SK-N-SH (cell line): ENCODE measurements around the gene DTX2. TPM values are rescaled to one million over a fixed set of nuclear protein-coding genes. Genes with fewer than 3 reads are reported as not detected.
"Not testable (repeated sequence)": the region's sequence is repeated elsewhere in the genome, so short reads cannot be mapped to it uniquely, and the experiment has no call there.

Experiments
- CTCF ChIA-PET: fragments of 300-600, 350-600 bp; formaldehyde crosslinking; extraction: SDS; loops from one replicate; lab custom pipeline; 2021; lab: Yijun Ruan, JAX
- POLR2A ChIA-PET: fragments of 350-600 bp; sonication (Branson Sonifier 250); formaldehyde crosslinking; extraction: SDS; loops from one replicate; lab custom pipeline; 2020; ENCODE audit warnings: antibody characterized with exemption, inconsistent platforms; lab: Yijun Ruan, JAX
- DNase-seq: peaks from one replicate; pipeline ENCODE4 v3.0.0; 2012
- H2AFZ ChIP-seq: fragments of 200-600 bp; sonication (generic); 2 replicates; pipeline ENCODE4 v1.8.1; 2016; ENCODE audit warnings: antibody characterized with exemption, mild to moderate bottlenecking, low read depth
- H3F3A ChIP-seq: fragments of 200-600 bp; sonication (generic); replicated peaks from 2 replicates; pipeline ENCODE3; 2016; ENCODE audit warnings: antibody characterized with exemption, mild to moderate bottlenecking; ENCODE audit not compliant: insufficient read depth
- H3K27ac ChIP-seq, 2 experiments: fragments of 200-500 bp in 1 of 2; fragments of 200-600 bp in 1 of 2; sonication (Bioruptor generic) in 1 of 2; sonication (generic), shearing (Covaris generic) in 1 of 2; 2 replicates each; pipeline versions ENCODE4 v1.5.1 to v1.6.1; 2014 to 2016; ENCODE audit warnings: low read depth in 2 of 2, inconsistent platforms in 1 of 2, low read length in 1 of 2, mild to moderate bottlenecking in 1 of 2, mixed read lengths in 1 of 2
- H3K27me3 ChIP-seq: fragments of 200-600 bp; sonication (generic), shearing (Covaris generic); 2 replicates; pipeline ENCODE4 v1.6.1; 2016; ENCODE audit warnings: mixed run types; ENCODE audit not compliant: insufficient read depth
- H3K36me3 ChIP-seq, 2 experiments: fragments of 200-500 bp in 1 of 2; fragments of 200-600 bp in 1 of 2; sonication (Bioruptor generic) in 1 of 2; sonication (generic) in 1 of 2; replicated peaks in 1 of 2; 2 replicates each; pipeline versions ENCODE3 to v1.5.1; 2014 to 2016; ENCODE audit warnings: low read length in 1 of 2, mild to moderate bottlenecking in 1 of 2; ENCODE audit not compliant: insufficient read depth in 2 of 2, control insufficient read depth in 1 of 2
- H3K4me1 ChIP-seq, 2 experiments: fragments of 200-500 bp in 1 of 2; fragments of 200-600 bp in 1 of 2; sonication (Bioruptor generic) in 1 of 2; sonication (generic), shearing (Covaris generic) in 1 of 2; 2 replicates each; pipeline versions ENCODE4 v1.5.1 to v1.6.1; 2014 to 2016; ENCODE audit warnings: low read depth in 1 of 2, low read length in 1 of 2, mixed run types in 1 of 2; ENCODE audit not compliant: insufficient read depth in 2 of 2, control insufficient read depth in 1 of 2
- H3K4me2 ChIP-seq: fragments of 200-600 bp; sonication (generic), shearing (Covaris generic); 2 replicates; pipeline ENCODE4 v1.6.1; 2017; ENCODE audit warnings: mixed run types
- H3K4me3 ChIP-seq, 2 experiments: fragments of 200-500 bp in 1 of 2; fragments of 200-600 bp in 1 of 2; sonication (Bioruptor generic) in 1 of 2; sonication (generic), shearing (Covaris generic) in 1 of 2; 2 replicates each; pipeline versions ENCODE4 v1.5.1 to v1.8.1; 2014 to 2016; ENCODE audit warnings: low read depth in 2 of 2, inconsistent platforms in 1 of 2, low read length in 1 of 2, mild to moderate bottlenecking in 1 of 2, mixed read lengths in 1 of 2, moderate library complexity in 1 of 2
- H3K79me2 ChIP-seq: fragments of 200-600 bp; sonication (generic); 2 replicates; pipeline ENCODE4 v1.8.1; 2017; ENCODE audit warnings: mild to moderate bottlenecking; ENCODE audit not compliant: insufficient read depth
- H3K9ac ChIP-seq: fragments of 200-600 bp; sonication (generic); 2 replicates; pipeline ENCODE4 v1.6.1; 2017; ENCODE audit warnings: mixed run types
- H3K9me2 ChIP-seq: fragments of 200-600 bp; sonication (generic); 2 replicates; pipeline ENCODE4 v1.6.1; 2017; ENCODE audit warnings: mixed run types
- H3K9me3 ChIP-seq: fragments of 200-600 bp; sonication (generic); 2 replicates; pipeline ENCODE4 v1.6.1; 2017; ENCODE audit warnings: mixed run types, mild to moderate bottlenecking, moderate library complexity
- H4K20me1 ChIP-seq: fragments of 200-600 bp; sonication (generic); 2 replicates; pipeline ENCODE4 v1.6.1; 2017; ENCODE audit warnings: mild to moderate bottlenecking, mixed run types; ENCODE audit not compliant: insufficient read depth
- CHD2 ChIP-seq: fragments of 150-350 bp; IDR thresholded peaks from 2 replicates; pipeline ENCODE4 v1.6.1; 2018; ENCODE audit warnings: low read length; ENCODE audit not compliant: partially characterized antibody
- ELF1 ChIP-seq: IDR thresholded peaks from 2 replicates; pipeline ENCODE4 v1.4.0; 2012
- GABPA ChIP-seq: IDR thresholded peaks from 2 replicates; pipeline ENCODE4 v1.4.0; 2012; ENCODE audit warnings: low read depth, mild to moderate bottlenecking
- GATA2 ChIP-seq: sonication (generic); formaldehyde crosslinking; IDR thresholded peaks from 2 replicates; pipeline ENCODE4 v1.5.0; 2020; ENCODE audit warnings: mild to moderate bottlenecking, missing genetic modification reagents
- IRF3 ChIP-seq: fragments of 150-350 bp; IDR thresholded peaks from 2 replicates; pipeline ENCODE4 v1.6.1; 2016; ENCODE audit warnings: mild to moderate bottlenecking, low read depth, low read length
- MAX ChIP-seq: IDR thresholded peaks from 2 replicates; pipeline ENCODE4 v1.4.0; 2012; ENCODE audit warnings: low read depth
- MXI1 ChIP-seq: IDR thresholded peaks from 2 replicates; pipeline ENCODE4 v1.6.1; 2012; ENCODE audit warnings: mild to moderate bottlenecking, low read depth, low read length, improper control_type of control experiment
- RFX5 ChIP-seq: IDR thresholded peaks from 2 replicates; pipeline ENCODE4 v1.6.1; 2012; ENCODE audit warnings: mild to moderate bottlenecking, improper control_type of control experiment, low read length
- SIN3A ChIP-seq: IDR thresholded peaks from 2 replicates; pipeline ENCODE4 v1.6.1; 2012; ENCODE audit warnings: low read depth, mild to moderate bottlenecking, low read length, moderate library complexity, borderline replicate concordance
- TCF12 ChIP-seq: IDR thresholded peaks from 2 replicates; pipeline ENCODE4 v1.4.0; 2012
- USF2 ChIP-seq: fragments of 150-350 bp; IDR thresholded peaks from 2 replicates; pipeline ENCODE4 v1.6.1; 2017; ENCODE audit warnings: antibody characterized with exemption, low read length, low read depth, borderline replicate concordance
- WGBS: methylation state at CpG from one replicate; pipeline ENCODE4 v1.1.6; 2017; ENCODE audit warnings: low lambda C conversion rate; 5-methylcytosine and 5-hydroxymethylcytosine counted together
- polyA plus RNA-seq, 3 experiments: library from polyadenylated mRNA; depleted of rRNA; stranded (reverse); fragments of >200 nt; gene quantifications; 2 replicates each; pipeline ENCODE4 v1.2.3, GENCODE V29; 2012
- TF ChIP-seq, protein P1 (sequence below): fragments of 200-600 bp; sonication (generic); IDR thresholded peaks from 2 replicates; pipeline ENCODE4 v1.6.1; 2017; ENCODE audit warnings: antibody characterized with exemption, mild to moderate bottlenecking, moderate library complexity

Gene DTX2
- polyA plus RNA-seq, 1 of the 3 experiments (the other 2 are of a cell fraction): 7.6 TPM

GRCh38 chr7:76507723-76508406, 46.4 kb downstream of the DTX2 start:
- no peak for TF ChIP-seq IRF3

DNA sequence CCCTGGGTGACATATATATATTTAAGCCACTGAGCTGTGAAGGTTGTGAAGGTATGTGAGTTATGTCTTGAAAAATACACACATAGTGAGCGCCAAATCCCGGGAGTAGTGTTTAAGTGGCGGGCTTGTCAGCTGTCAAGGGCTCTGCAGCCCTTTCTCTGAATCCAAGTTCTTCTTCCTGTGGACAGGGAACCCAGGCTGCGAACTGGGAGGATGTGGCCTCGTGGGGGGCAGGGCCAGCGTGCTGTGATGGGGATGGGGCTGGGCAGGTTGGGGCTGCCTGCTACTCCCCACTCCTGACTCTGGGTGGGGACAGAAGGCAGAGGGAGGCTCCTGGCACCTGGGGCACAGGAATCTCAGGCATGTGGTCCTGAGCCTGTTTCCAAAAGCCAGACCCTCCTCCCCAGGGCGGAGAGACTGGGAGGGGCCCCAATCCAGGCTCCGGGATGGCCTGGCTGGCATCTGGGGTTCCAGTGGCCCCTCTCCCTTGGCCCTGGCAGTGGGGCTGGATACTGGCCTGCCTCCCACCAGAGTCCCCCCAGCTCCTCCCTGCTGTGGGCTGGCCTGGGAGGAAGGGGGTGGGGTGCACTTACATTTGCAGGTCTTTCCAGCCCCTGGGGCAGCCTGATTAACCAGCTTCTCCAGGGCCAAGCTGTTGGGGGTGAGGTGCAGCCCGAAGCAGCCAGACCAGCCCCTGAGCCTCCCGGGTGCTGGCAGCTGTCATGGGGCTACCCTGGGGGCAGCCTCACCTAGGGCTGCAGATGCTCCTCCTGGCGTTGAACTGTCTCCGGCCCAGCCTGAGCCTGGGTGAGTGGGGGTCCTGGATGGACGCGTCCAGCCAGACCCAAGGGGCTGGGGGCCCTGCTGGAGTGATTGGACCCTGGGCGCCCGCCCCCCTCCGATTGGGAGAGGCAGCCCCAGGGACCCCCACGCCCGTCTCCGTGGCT, 48.7 kb downstream of the DTX2 start, which contains the start of gene UPK3B:
TSS of gene UPK3B (plus strand) at position 622 of the 947 bp plus-strand sequence. CDS start at position 723, 101 bp downstream.
- H3K4me3 ChIP-seq: no peak within 1 kb of the TSS
- H3K9ac ChIP-seq: no peak within 1 kb of the TSS
- WGBS: 69% methylated on average over 16 of the region's 20 CpGs
- TF ChIP-seq ELF1 (no peak), RFX5 (no peak), TCF12 (no peak), MAX (no peak), SIN3A (no peak), USF2 (no peak), IRF3 (no peak), GATA2 (CRISPR knock-in tag) (no peak), CHD2 (no peak), MXI1 (no peak), GABPA (no peak)
- TF ChIP-seq, protein P1, sequence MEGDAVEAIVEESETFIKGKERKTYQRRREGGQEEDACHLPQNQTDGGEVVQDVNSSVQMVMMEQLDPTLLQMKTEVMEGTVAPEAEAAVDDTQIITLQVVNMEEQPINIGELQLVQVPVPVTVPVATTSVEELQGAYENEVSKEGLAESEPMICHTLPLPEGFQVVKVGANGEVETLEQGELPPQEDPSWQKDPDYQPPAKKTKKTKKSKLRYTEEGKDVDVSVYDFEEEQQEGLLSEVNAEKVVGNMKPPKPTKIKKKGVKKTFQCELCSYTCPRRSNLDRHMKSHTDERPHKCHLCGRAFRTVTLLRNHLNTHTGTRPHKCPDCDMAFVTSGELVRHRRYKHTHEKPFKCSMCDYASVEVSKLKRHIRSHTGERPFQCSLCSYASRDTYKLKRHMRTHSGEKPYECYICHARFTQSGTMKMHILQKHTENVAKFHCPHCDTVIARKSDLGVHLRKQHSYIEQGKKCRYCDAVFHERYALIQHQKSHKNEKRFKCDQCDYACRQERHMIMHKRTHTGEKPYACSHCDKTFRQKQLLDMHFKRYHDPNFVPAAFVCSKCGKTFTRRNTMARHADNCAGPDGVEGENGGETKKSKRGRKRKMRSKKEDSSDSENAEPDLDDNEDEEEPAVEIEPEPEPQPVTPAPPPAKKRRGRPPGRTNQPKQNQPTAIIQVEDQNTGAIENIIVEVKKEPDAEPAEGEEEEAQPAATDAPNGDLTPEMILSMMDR: no peak
- H3K4me2 ChIP-seq: no peak within 1 kb of the TSS
- no peak within 1 kb of the TSS for H2AFZ ChIP-seq
- ChIA-PET POLR2A (no interaction called here), CTCF (no interaction called here)
- no peaks in the 10 kb centered on the region for H3K27me3 ChIP-seq
- no peak within 1 kb of the TSS for H3K27ac ChIP-seq
- DNase-seq: peak; percentile 69
- no peaks in the 10 kb centered on the region for H3K36me3 ChIP-seq
- H3K9me2 ChIP-seq: no peaks in the 10 kb centered on the region
- H3K79me2 ChIP-seq: no peaks in the 10 kb centered on the region
- peaks cover 0 to 7% of the 10 kb centered on the region in 2 experiments; a peak in 1 of 4 replicates for H3K4me1 ChIP-seq
- no peaks in the 10 kb centered on the region for H4K20me1 ChIP-seq
- H3K9me3 ChIP-seq: no peaks in the 10 kb centered on the region
- no peaks in the 10 kb centered on the region for H3F3A ChIP-seq

More at GRCh38 chr7:76507723-76508406, 46.4 kb downstream of the DTX2 start:
- no peak for DNase-seq
- 85% methylated on average over 11 of the region's 11 CpGs for WGBS
- Histone ChIP-seq H3K4me3 (no peak overlapping the region), H3K4me2 (no peak overlapping the region), H3K9me3 (no peaks in the 10 kb centered on the region), H3K79me2 (no peaks in the 10 kb centered on the region), H3K36me3 (peaks cover 0 to 2% of the 10 kb centered on the region in 2 experiments), H3K9ac (no peak overlapping the region), H3K4me1 (peaks cover 0 to 7% of the 10 kb centered on the region in 2 experiments; a peak in 1 of 4 replicates), H4K20me1 (no peaks in the 10 kb centered on the region), H3F3A (no peaks in the 10 kb centered on the region), H2AFZ (no peak overlapping the region), H3K9me2 (no peaks in the 10 kb centered on the region), H3K27me3 (no peaks in the 10 kb centered on the region), H3K27ac (no peak overlapping the region)
- ChIA-PET POLR2A (no interaction called here), CTCF (interaction anchor here (1.0 kb wide), 1 partner anchor 330 kb away, joined by 3 read pairs; no protein-coding TSS in a partner anchor)

- DNase-seq, CTCF ChIA-PET, H3K79me2 ChIP-seq, H3K4me3 ChIP-seq, H3K4me2 ChIP-seq, H2AFZ ChIP-seq, H3K27ac ChIP-seq, H3K9me3 ChIP-seq, H3F3A ChIP-seq, H3K9me2 ChIP-seq, POLR2A ChIA-PET, H3K27me3 ChIP-seq, H3K9ac ChIP-seq, H3K36me3 ChIP-seq, H4K20me1 ChIP-seq: not testable (repeated sequence)
- H3K4me1 ChIP-seq: peaks cover 0 to 10% of the 10 kb centered on the region in 2 experiments; a peak in 1 of 4 replicates
- 75% methylated on average over 10 of the region's 24 CpGs for WGBS
Observed at GRCh38 chr7:76511200-76511910, 49.8 kb downstream of the DTX2 start.
